GOT3 (cell line): ENCODE results near the gene FGGY.
"Not testable (repeated sequence)": the region's sequence is repeated elsewhere in the genome, so short reads cannot be mapped to it uniquely, and the experiment has no call there.

ENCODE experiments used
- DNase-seq: peaks from one replicate; lab custom pipeline; 2025; ENCODE audit warnings: mixed read lengths; lab: John Stamatoyannopoulos, UW

Gene FGGY

DNA sequence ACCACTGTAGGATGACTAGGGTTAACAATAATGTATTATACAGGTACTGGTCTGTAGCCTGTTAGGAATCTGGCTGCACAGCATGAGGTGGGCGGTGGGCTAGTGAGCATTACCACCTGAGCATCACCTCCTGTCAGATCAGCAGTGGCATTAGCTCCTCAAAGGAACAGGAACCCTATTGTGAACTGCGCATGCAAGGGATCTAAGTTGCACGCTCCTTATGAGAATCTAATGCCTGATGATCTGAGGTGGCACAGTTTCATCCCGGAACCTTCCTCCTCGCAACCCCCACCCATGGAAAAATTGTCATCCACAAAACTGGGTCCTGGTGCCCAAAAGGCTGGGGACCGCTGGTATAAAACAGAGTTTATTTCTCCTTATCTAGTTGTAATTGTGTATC is 147.6 kb downstream of the FGGY start:
- DNase-seq = no peak

DNA sequence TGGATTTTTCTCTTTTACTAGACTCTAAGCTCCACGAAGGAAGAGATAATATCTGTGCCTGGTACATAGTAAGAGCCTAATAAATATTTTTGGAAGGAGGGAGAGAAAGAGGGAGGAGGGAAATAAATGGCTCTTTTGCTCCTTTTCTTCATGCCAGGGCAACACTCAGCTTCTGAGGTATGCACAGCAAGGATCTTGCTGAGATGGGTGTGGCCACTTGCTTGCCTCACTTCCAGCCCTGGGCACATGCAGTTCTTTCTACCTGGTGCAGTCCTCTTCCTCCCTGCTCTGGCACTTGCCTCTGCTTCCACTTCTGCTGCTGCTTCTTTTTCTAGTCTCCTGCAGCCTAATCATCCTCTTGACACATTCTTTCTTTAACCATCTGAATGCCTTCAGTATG is 148.1 kb downstream of the FGGY start:
- DNase-seq = no peak

DNA sequence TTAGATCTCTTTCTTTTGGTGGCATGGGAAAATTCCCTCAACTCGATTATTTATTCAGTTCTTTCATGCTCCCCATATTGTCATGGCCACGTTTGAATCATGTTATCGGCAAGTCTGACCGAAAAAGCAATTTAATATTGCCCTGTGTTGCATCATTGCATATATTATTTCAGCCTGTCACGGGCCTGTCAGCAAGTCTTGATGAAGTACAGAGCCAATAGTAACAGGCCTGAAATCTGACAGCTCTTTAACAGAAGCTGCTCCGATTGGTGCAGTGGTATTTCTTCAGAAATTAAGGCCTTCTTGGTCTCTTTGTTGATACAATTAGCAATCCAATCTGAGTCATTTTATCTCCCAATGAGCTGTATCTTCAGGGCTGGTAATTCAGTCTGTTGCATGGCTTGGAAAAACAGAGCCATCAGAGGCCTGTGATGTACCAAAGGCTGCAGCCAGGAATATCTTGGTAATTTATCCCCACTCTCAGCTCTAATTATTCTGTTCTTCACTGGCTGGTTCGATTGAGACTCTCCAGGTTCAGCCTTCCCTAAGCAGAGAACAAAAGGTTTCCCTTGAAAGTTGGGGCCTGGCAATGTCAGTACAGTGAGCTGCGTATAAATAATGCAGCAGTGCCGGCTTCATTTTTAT is 149.5 kb downstream of the FGGY start:
- no peak for DNase-seq

GRCh38 chr1:59452026-59452425 is 155.1 kb downstream of the FGGY start:
- no peak for DNase-seq

- no peak for DNase-seq
These were observed 155.7 kb downstream of the FGGY start for GRCh38 chr1:59452559-59452958.

- no peak for DNase-seq
These were observed 156.5 kb downstream of the FGGY start for GRCh38 chr1:59453297-59453968.

DNA sequence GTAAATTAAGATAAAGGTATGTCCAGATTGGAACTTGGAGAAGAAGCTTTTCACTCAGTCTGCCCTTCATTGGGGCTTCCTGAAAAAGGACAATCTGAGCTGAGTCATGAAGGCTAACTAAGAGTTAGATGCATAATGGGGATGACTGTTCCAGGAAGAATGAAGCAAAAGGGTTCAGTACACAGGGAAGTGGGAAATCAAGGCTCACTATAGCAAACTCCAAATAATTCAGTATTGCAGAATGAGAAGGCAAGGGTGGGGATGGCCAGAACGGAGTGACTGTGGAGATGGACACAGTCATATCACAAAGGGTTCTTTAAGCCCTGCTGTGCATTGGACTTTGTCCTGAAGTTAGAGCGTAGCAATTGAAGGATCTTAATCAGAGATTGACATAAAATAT is 158.3 kb downstream of the FGGY start:
- DNase-seq = no peak

DNA sequence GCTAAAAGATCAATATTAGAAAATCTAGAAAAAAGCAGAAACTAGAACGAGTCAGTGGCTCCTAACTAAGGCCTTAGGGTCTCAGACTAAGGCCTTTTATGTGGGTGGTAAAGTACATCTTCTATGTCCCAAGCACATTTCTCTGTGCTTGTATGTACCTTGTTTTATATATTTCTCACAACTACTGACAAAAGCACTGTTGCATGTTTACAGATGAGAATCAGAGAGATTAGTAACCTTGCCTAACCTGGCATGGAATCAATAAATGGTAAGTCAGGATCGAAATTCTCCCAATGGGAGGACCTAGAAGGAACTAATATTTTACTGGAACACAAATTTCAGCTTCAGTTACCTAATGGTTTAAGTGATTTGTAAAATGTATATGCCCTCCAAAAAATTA is 160.9 kb downstream of the FGGY start:
- no peak for DNase-seq

- DNase-seq = no peak
These were observed 162.0 kb downstream of the FGGY start for GRCh38 chr1:59458884-59459283.

DNA sequence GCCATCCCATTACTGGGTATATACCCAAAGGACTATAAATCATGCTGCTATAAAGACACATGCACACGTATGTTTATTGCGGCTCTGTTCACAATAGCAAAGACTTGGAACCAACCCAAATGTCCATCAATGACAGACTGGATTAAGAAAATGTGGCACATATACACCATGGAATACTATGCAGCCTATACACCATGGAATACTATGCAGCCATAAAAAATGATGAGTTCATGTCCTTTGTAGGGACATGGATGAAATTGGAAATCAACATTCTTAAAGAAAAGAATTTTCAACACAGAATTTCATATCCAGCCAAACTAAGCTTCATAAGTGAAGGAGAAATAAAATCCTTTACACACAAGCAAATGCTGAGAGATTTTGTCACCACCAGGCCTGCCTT is 166.0 kb downstream of the FGGY start:
- DNase-seq = not testable (repeated sequence)

- DNase-seq = not testable (repeated sequence)
These were observed 168.6 kb downstream of the FGGY start for GRCh38 chr1:59465478-59465877.

DNA sequence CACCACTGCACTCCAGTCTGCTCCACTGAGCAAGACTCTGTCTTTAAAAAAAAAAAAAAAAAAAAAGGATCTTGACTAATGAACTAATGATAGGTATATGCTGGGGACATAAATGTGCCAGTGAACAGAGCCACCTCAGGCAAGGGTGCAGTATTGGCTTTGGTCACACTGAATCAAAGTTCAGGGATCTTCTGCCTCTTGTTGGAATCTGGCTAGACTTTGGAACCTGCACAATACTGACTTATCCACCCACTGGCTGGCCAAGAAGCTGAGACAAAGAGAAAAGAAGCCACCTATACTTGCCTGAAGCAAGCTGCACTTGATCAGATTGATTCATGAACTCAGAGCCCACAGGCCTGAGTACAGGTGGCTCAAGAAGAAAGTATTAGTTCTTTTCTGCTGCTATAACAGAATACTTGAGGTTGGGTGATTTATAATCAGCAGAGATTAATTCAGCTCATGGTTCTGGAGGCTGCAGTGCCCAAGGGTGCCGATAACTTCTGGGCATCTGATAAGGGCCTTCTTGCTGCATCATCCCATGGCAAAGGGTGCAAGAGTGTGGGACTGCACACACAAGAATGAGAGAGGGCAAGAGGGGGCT is 172.0 kb downstream of the FGGY start:
- DNase-seq = no peak

GRCh38 chr1:59471991-59472570 is 175.2 kb downstream of the FGGY start:
- not testable (repeated sequence) for DNase-seq

- no peak for DNase-seq
These were observed 176.9 kb downstream of the FGGY start for GRCh38 chr1:59473831-59474230.

- no peak for DNase-seq
These were observed 177.6 kb downstream of the FGGY start for GRCh38 chr1:59474496-59474895.

DNA sequence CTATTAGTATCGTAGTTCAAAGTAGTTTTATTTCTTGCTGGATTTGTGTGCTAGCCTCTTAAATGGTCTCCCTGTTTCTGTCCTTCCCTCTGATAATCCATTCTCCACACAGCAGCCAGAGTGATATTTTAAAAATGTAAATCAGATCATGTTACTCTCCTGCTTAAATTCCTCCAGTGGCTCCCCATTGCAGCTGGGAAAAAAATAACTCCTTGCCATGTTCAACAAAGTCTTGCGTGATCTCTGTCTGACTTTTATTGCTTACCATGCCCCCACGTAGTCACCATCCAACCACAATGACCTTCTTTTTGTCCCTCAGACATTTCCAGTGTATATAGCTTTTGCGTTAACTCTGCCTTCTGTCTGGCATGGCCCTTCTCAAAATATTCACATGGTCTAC is 178.8 kb downstream of the FGGY start:
- no peak for DNase-seq

GRCh38 chr1:59477286-59477685 is 180.4 kb downstream of the FGGY start:
- no peak for DNase-seq

GRCh38 chr1:59477867-59478266 is 181.0 kb downstream of the FGGY start:
- no peak for DNase-seq

DNA sequence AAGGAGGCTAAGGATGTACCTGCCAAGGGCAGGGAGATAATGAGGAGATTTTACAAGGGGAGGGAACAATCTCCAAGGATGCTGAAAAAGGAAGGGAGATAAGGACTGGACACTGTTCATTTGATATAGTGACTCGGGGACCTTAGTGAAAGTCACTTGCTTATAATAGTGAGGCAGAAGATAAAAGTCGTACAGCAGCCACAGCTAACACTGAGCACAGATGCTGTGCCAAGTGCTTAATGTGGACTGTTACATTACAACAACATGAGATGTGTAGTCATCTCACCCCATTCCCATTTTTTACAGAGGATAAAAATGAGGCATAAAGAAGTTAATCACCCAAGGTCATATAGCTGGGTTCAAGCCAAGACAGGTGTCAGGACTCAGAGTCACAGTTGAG is 181.9 kb downstream of the FGGY start:
- no peak for DNase-seq

DNA sequence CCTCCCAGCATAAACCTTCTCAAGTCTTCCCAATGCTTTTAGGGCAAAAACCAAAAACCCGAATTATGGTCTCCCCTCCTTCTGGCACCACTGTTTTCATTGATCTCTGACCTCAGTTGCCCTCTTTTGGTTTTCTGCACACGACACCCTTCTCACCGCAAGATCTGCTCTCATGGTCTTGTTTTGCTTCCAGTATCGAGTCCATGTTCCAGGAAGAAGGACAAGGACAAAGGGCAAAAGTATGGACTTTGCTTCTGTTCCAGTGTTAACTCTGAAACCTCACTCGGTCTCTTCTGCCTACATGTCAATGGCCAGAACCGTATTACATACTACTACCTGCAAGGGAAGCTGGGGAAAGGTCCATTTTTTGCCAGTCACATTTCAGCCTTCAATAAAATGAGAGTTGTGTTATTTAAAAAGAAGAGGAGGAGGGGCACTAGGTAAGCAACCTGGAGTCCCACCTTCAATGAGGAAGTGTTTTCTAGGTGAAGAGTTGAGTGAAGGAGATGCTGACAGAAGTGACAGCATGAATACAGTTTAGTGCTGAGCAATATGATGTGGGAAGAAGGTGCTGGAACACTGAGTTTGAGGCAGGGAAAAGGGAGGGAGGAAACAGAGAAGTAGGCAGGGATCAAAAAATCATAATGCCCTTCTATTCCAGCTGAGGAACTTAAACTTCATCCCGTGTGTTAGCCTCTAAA is 183.4 kb downstream of the FGGY start:
- DNase-seq = no peak

DNA sequence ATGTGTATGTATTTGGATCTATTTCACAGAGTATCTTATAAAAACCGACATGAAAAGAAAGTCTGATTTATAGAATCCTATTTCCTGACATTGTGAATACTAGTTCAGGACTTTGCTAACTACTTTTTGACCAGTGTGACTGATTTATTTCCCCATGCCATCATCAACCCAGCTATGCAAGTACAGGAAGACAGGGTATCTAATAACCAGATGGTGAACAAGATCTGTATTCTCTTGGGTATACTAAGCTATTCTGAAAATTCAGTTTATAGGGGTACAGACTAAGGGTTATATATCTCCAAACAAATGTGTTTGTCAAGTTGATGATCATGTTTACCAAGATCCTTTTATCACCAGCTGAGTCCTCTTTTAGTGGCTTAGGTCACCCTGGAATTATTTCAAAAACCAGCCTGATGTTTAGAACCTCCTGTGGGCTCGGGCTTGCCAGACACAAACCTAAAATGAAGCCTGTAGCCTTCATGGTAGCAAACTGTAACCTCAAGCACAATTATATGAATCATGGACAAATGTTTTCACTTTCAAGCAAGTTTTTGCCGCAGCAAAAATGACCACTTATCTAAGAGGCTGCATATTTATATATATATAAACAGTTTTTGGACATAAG is 185.1 kb downstream of the FGGY start:
- DNase-seq = no peak

DNA sequence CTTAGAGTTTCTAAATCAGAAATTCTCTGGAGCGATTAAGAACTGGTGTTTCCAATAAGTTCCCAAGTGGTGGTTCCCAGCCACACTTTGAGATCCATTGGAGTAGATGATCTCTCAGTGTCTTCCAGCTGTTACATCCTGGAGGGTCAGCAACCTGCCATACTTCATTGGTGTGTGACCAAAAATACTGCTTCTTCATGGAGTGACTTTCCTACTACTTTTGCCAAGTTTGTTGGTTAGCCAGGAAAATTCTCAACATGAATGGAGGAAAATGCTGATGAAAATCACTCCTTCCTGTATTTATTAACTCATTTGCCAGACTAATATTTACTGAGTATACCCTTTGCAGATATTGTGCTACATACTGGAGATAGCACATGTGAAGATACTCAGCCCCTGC is 186.1 kb downstream of the FGGY start:
- DNase-seq = no peak
